NCI-H187 treated with DMSO at 0.1 percent for 48 hours (cell line): ENCODE data around the gene PRRT2.

Experiments
- DNase-seq: peaks from one replicate; lab custom pipeline; 2025; lab: John Stamatoyannopoulos, UW

Gene PRRT2

GRCh38 chr16:29835926-29836325 lies 23.9 kb downstream of the PRRT2 start:
- no peak for DNase-seq

- DNase-seq, result no peak
Measured at GRCh38 chr16:29836623-29837022, 24.6 kb downstream of the PRRT2 start.

- no peak for DNase-seq
Measured at GRCh38 chr16:29837841-29838240, 25.8 kb downstream of the PRRT2 start.

- DNase-seq, result no peak
Measured at GRCh38 chr16:29839822-29840221, 27.8 kb downstream of the PRRT2 start.

DNA sequence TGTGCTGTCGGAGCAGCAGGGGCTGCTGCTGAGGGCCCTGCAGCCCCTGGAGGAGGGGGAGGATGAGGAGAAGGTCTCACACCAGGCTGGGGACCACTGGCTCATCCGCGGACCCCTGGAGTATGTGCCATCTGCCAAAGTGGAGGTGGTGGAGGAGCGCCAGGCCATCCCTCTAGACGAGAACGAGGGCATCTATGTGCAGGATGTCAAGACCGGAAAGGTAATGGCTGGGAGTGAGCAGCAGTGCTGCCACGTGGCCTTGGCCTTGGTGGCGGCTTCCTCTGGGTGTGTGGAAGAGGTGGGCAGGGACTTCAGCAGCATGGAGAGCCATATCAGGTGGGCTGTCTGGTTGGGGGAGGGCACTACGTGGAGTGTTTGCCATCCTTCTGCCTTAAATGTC lies 28.2 kb downstream of the PRRT2 start:
- no peak for DNase-seq

GRCh38 chr16:29841631-29842030 lies 29.6 kb downstream of the PRRT2 start:
- no peak for DNase-seq

- DNase-seq, result no peak
Measured at GRCh38 chr16:29842732-29843346, 30.8 kb downstream of the PRRT2 start.

DNA sequence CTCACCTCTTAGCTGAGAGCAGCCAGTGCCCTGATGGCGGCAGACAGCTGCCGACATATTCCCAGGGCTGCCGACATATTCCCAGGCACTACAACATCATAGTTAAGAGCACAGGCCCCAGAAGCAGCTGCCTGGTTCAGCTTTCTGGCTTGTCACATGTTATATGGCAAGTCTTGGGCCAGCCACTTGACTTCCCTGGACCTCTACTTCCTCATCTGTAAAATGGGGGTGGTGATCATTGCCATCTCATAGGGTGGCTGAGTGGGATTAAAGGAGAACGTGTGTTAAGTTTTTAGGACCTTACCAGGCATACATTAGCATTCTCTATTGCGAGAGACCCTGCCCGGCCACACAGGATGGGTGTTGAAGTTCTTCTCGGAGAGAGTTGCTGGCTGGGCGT lies 31.9 kb downstream of the PRRT2 start:
- DNase-seq, result no peak

DNA sequence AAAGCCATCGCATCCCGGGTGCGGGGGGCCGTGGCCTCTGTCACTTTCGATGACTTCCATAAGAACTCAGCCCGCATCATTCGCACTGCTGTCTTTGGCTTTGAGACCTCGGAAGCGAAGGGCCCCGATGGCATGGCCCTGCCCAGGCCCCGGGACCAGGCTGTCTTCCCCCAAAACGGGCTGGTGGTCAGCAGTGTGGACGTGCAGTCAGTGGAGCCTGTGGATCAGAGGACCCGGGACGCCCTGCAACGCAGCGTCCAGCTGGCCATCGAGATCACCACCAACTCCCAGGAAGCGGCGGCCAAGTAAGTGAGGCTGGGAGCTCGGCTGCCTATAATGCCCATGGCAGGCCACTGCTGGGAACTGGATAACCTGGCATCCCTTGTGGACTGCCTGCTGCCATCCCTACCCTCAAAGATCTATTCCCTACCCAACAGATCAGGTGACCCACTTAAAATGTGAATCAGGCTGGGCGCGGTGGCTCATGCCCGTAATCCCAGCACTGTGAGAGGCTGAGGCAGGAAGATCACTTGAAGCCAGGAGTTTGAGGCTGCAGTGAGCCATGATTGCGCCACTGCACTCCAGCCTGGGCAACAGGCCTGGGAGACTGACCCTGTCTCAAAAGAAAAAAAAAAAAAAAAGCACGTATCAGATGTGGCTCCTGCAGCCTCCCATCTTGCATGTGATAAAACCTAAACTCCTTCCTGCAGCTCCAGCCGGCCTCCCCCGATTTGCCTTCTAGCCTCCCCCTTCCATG lies 32.8 kb downstream of the PRRT2 start:
- no peak for DNase-seq

DNA sequence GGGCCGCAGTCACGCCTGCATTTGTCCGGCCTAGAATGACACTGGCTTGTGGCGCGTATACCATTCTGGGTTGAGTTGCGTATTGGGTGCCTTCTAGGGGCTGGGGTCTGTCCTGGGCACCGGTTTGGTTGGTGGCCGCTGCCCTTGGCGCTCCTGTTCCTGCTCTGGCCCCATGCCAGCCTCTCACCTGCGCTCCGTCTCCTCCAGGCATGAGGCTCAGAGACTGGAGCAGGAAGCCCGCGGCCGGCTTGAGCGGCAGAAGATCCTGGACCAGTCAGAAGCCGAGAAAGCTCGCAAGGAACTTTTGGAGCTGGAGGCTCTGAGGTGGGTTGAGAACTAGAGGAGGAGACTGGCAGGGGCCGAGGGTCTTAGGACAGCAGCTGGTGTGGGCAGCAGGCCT lies 33.7 kb downstream of the PRRT2 start:
- DNase-seq, result no peak

DNA sequence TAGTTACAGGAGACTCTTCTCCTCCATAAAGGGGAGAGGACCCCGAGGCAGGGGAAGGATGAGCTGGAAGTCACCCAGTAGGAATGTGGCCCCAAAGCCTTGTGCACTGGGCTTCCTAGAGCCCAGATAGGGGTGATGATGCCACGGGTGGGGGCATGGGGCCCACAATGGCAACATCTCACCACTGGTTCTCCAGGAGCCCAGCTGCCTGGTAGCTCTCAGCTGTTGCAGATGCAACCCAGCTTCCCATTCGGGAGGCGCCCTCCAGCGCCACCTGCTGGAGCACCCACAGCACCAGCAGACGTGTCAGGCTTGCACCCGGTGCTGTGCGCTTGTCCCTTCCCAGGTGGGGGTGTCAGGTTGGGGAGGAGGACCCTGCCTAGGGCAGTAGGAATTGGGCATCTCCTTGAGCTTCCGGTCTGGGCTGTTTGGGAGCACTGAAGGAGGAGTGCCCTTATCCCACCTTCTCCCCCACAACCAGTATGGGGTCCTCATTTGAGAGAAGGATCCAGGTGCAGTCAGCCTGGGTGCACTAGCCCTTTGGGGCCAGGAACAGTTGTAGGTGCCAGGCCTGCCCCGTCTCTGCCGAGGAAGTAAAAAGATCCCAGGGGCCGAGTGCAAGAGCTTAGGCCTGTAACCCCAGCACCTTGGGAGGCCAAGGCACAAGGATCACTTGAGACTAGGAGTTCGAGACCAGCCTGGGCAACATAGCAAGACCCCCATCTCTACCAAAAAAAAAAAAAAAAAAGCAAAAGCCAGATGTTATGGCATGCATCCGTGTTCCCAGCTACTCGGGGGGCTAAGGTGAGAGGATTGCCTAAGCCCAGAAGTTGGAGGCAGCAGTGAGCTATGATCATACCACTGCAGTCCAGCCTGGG lies 36.7 kb downstream of the PRRT2 start:
- DNase-seq, result no peak

GRCh38 chr16:29849505-29849904 lies 37.5 kb downstream of the PRRT2 start:
- no peak for DNase-seq

- DNase-seq, result no peak
Measured at GRCh38 chr16:29850998-29851397, 39.0 kb downstream of the PRRT2 start.

DNA sequence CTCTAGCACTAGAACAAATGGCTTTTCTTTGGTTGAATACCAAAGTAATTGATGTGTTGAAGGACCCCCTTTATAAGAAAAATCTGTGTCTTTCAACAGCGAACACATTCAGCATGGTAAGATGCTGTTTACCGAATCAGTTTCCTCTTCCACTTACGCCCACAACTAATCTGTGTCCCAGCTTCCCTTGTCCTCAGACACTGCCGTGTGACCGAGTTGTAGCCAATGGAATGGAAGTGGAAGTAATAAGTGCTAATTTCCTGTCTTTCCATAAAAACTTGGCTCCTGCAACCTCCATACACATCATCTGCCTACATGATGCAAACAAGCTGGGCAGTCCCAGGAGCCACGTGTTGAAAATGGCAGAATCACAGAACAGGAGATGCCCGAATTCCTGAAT lies 40.7 kb downstream of the PRRT2 start:
- DNase-seq, result no peak

- DNase-seq, result no peak
Measured at GRCh38 chr16:29854520-29855100, 42.6 kb downstream of the PRRT2 start.

GRCh38 chr16:29857133-29857760 lies 45.3 kb downstream of the PRRT2 start:
- no peak for DNase-seq

DNA sequence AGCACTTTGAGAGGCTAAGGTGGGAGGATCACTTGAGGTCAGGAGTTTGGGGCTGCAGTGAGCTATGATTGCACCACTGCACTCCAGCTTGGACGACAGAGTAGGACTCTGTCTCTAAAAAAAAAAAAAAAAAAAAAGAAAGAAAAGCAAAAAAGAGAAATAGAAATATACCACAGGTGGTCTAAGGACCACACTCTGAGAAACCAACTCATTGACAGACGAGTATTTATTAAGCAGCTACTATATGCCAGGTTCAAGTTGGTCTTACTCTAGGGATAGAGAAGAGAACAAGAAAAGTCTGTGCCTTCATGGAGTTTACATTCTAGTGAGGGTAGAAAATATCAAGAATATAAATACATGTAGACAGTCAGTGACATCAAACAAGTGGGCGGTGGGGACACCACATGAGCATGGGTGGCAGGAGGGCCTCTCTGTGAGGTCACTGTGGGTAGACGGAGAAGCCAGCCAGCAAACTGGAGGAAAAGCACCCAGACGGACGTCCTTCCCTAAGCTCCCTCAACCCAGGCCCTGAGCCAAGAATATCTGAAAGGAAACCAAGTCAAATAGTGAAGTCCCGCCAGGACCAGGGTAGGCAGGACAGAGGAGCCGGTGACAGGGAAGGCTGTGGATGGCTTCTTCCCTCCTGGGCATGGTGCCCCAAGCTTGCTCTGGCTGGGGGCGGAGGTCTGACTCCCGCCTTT lies 46.3 kb downstream of the PRRT2 start:
- DNase-seq, result no peak

- DNase-seq, result no peak
Measured at GRCh38 chr16:29858974-29859373, 47.0 kb downstream of the PRRT2 start.

- DNase-seq, result no peak
Measured at GRCh38 chr16:29860218-29860617, 48.2 kb downstream of the PRRT2 start.

GRCh38 chr16:29862383-29862883 lies 50.4 kb downstream of the PRRT2 start:
- no peak for DNase-seq
